Erythroblast (primary cell): ENCODE data around the gene RNF8.

Source experiments
- GATA1 ChIP-seq: IDR thresholded peaks from 2 replicates; pipeline ENCODE4 v1.6.1; 2011; ENCODE audit warnings: low read depth, mild to moderate bottlenecking, control low read depth, low read length, moderate library complexity
- POLR2A ChIP-seq: IDR thresholded peaks from 2 replicates; pipeline ENCODE4 v1.6.1; 2011; ENCODE audit warnings: mild to moderate bottlenecking, low read length

GRCh38 chr6:37365791-37366190, 12.0 kb downstream of the RNF8 start:
- TF ChIP-seq POLR2A (no peak), GATA1 (no peak)
